PC-3 (cell line): ENCODE measurements around the gene ACBD4.

ENCODE experiments used
- EZH2 ChIP-seq: fragments of 300-600 bp; sonication (generic); IDR thresholded peaks from one replicate; pipeline ENCODE4 v1.6.1; 2017; ENCODE audit warnings: antibody characterized with exemption, mild to moderate bottlenecking, low read length; ENCODE audit not compliant: unreplicated experiment
- TF ChIP-seq, protein P1 (sequence below): fragments of 300-600 bp; sonication (generic); conservative IDR thresholded peaks from 2 replicates; pipeline ENCODE4 v1.5.1; 2017; ENCODE audit warnings: antibody characterized with exemption, low read depth, mild to moderate bottlenecking, low read length

DNA sequence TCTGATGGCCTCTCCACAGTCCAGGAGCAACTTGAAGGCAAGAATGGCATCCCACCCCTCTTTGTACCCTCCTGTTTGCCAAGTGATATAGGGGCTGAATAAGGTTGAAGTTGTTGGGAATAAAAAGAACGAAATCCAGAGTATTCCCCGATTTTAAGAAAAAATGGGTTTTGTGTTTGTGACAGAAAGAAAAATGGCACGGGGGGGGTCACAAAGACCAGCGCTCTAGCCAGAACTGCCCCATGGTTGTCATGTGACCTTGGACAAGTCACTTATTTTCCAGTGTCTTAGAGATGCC is 11.1 kb downstream of the ACBD4 start:
- TF ChIP-seq, protein P1, sequence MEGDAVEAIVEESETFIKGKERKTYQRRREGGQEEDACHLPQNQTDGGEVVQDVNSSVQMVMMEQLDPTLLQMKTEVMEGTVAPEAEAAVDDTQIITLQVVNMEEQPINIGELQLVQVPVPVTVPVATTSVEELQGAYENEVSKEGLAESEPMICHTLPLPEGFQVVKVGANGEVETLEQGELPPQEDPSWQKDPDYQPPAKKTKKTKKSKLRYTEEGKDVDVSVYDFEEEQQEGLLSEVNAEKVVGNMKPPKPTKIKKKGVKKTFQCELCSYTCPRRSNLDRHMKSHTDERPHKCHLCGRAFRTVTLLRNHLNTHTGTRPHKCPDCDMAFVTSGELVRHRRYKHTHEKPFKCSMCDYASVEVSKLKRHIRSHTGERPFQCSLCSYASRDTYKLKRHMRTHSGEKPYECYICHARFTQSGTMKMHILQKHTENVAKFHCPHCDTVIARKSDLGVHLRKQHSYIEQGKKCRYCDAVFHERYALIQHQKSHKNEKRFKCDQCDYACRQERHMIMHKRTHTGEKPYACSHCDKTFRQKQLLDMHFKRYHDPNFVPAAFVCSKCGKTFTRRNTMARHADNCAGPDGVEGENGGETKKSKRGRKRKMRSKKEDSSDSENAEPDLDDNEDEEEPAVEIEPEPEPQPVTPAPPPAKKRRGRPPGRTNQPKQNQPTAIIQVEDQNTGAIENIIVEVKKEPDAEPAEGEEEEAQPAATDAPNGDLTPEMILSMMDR = no peak
- TF ChIP-seq EZH2 = no peak
